ENCODE measurements around the gene FBXO36. TPM values are rescaled to one million over a fixed set of nuclear protein-coding genes. Genes with fewer than 3 reads are reported as not detected.
"Not testable (repeated sequence)": the region's sequence is repeated elsewhere in the genome, so short reads cannot be mapped to it uniquely, and the experiment has no call there.

Gene FBXO36
- total RNA-seq, 2 experiments from 2014 or later, result 1.5 TPM

GRCh38 chr2:229889023-229889422 is 33.3 kb upstream of the FBXO36 start:
- H3K9me3 Mint-ChIP-seq, result no peaks in the 10 kb centered on the region
- CTCF ChIA-PET, result no interaction called here
- intact Hi-C loops (cut with micrococcal nuclease), result no loop called here
- peaks cover 52% of the 10 kb centered on the region for H3K4me1 Mint-ChIP-seq (ENCODE audit: low read depth)
- H3K27me3 Mint-ChIP-seq, result no peaks in the 10 kb centered on the region
- H3K4me3 Mint-ChIP-seq, result no peak overlapping the region
- H3K36me3 Mint-ChIP-seq, result peaks cover 4% of the 10 kb centered on the region
- POLR2A ChIA-PET, result interaction anchor here (0.7 kb wide), 1 partner anchor 23 kb away, joined by 3 read pairs; no protein-coding TSS in a partner anchor
- DNase-seq, result no peak
- H3K27ac Mint-ChIP-seq, result no peak overlapping the region

- CTCF ChIA-PET, result no interaction called here
- intact Hi-C loops (cut with micrococcal nuclease), result no loop called here
- Mint-ChIP-seq H3K4me3 (no peak overlapping the region), H3K27me3 (no peaks in the 10 kb centered on the region), H3K36me3 (peaks cover 4% of the 10 kb centered on the region), H3K4me1 (ENCODE audit: low read depth) (peaks cover 50% of the 10 kb centered on the region), H3K9me3 (no peaks in the 10 kb centered on the region), H3K27ac (no peak overlapping the region)
- POLR2A ChIA-PET, result no interaction called here
- DNase-seq, result no peak
Measured at GRCh38 chr2:229896857-229897256, 25.4 kb upstream of the FBXO36 start.

GRCh38 chr2:229899604-229900003 is 22.7 kb upstream of the FBXO36 start:
- peaks cover 11% of the 10 kb centered on the region for H3K36me3 Mint-ChIP-seq
- intact Hi-C loops (cut with micrococcal nuclease), result loop anchor here (1.0 kb wide), 1 partner anchor 77 kb away; no protein-coding TSS in a partner anchor
- CTCF ChIA-PET, result interaction anchor here (1.0 to 3.5 kb wide), 3 partner anchors 10 to 22 kb away, joined by 3 to 15 read pairs (median 3); partner anchors contain the start of genes FBXO36 and TRIP12
- no peak for DNase-seq
- POLR2A ChIA-PET, result no interaction called here
- H3K9me3 Mint-ChIP-seq, result no peaks in the 10 kb centered on the region
- no peak overlapping the region for H3K27ac Mint-ChIP-seq
- peaks cover 50% of the 10 kb centered on the region for H3K4me1 Mint-ChIP-seq (ENCODE audit: low read depth)
- no peak overlapping the region for H3K4me3 Mint-ChIP-seq
- no peaks in the 10 kb centered on the region for H3K27me3 Mint-ChIP-seq

DNA sequence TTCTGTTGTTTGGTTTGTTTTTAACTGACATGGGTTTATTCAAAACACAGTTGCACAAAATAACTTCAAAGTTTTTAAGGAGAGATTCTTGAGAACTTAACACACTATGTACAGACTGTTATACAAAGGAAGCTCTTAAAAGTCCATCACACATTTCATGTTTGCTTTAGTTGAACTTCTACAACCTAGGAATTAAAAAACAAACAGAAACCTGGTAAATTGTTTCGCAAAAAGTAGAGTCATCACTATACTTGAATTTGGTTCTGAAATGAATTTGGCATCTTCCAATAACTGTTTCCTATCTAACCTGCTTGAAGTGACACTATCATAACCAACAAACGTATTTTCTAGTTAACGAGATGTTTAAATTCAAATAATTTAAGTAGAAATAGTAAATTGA is 22.3 kb upstream of the FBXO36 start:
- Mint-ChIP-seq H3K9me3 (no peaks in the 10 kb centered on the region), H3K36me3 (peaks cover 11% of the 10 kb centered on the region), H3K27me3 (no peaks in the 10 kb centered on the region), H3K4me3 (no peak overlapping the region), H3K27ac (peak overlapping the region; percentile 8), H3K4me1 (ENCODE audit: low read depth) (peaks cover 50% of the 10 kb centered on the region)
- intact Hi-C loops (cut with micrococcal nuclease), result loop anchor here (1.0 kb wide), 1 partner anchor 78 kb away; no protein-coding TSS in a partner anchor
- CTCF ChIA-PET, result interaction anchor here (0.6 to 3.5 kb wide), 3 partner anchors 11 to 1861 kb away, joined by 3 to 15 read pairs (median 5); partner anchors contain the start of genes FBXO36 and TRIP12
- DNase-seq, result no peak
- POLR2A ChIA-PET, result no interaction called here

GRCh38 chr2:229900514-229900913 is 21.8 kb upstream of the FBXO36 start:
- intact Hi-C loops (cut with micrococcal nuclease), result loop anchor here (1.0 kb wide), 1 partner anchor 78 kb away; no protein-coding TSS in a partner anchor
- H3K36me3 Mint-ChIP-seq, result peaks cover 11% of the 10 kb centered on the region
- H3K9me3 Mint-ChIP-seq, H3K4me3 Mint-ChIP-seq, H3K27me3 Mint-ChIP-seq: not testable (repeated sequence)
- peak; percentile 59 for DNase-seq
- H3K27ac Mint-ChIP-seq, result peak overlapping the region; percentile 8
- H3K4me1 Mint-ChIP-seq (ENCODE audit: low read depth), result peaks cover 53% of the 10 kb centered on the region
- POLR2A ChIA-PET, result interaction anchor here (0.6 to 0.8 kb wide), 3 partner anchors 13 to 78 kb away, joined by 3 to 5 read pairs (median 4); no protein-coding TSS in a partner anchor
- CTCF ChIA-PET, result interaction anchor here (0.6 to 3.5 kb wide), 4 partner anchors 9 to 1862 kb away, joined by 3 to 15 read pairs (median 4); partner anchors contain the start of genes FBXO36 and TRIP12

- Mint-ChIP-seq H3K27ac (no peak overlapping the region), H3K4me1 (ENCODE audit: low read depth) (peaks cover 55% of the 10 kb centered on the region), H3K36me3 (peaks cover 11% of the 10 kb centered on the region), H3K4me3 (no peak overlapping the region), H3K27me3 (no peaks in the 10 kb centered on the region), H3K9me3 (no peaks in the 10 kb centered on the region)
- intact Hi-C loops (cut with micrococcal nuclease), result no loop called here
- DNase-seq, result no peak
- POLR2A ChIA-PET, result no interaction called here
- CTCF ChIA-PET, result interaction anchor here (3.5 kb wide), 1 partner anchor 9 kb away, joined by 15 read pairs; no protein-coding TSS in a partner anchor
Measured at GRCh38 chr2:229901819-229902218, 20.5 kb upstream of the FBXO36 start.

- Mint-ChIP-seq H3K36me3 (peaks cover 18% of the 10 kb centered on the region), H3K9me3 (no peaks in the 10 kb centered on the region)
- POLR2A ChIA-PET, result no interaction called here
Measured at GRCh38 chr2:229903037-229903436, 19.3 kb upstream of the FBXO36 start.

GRCh38 chr2:229905601-229906000 is 16.7 kb upstream of the FBXO36 start:
- Mint-ChIP-seq H3K27me3 (no peaks in the 10 kb centered on the region), H3K4me1 (ENCODE audit: low read depth) (peaks cover 40% of the 10 kb centered on the region), H3K36me3 (peaks cover 18% of the 10 kb centered on the region), H3K4me3 (no peak overlapping the region), H3K9me3 (no peaks in the 10 kb centered on the region), H3K27ac (no peak overlapping the region)
- intact Hi-C loops (cut with micrococcal nuclease), result no loop called here
- ChIA-PET POLR2A (no interaction called here), CTCF (interaction anchor here (1.0 kb wide), 1 partner anchor 162 kb away, joined by 5 read pairs; no protein-coding TSS in a partner anchor)
- no peak for DNase-seq

More at GRCh38 chr2:229903037-229903436, 19.3 kb upstream of the FBXO36 start:
- CTCF ChIA-PET, result interaction anchor here (1.1 kb wide), 1 partner anchor 102 kb away, joined by 3 read pairs; no protein-coding TSS in a partner anchor
- Mint-ChIP-seq H3K27ac (no peak overlapping the region), H3K4me1 (ENCODE audit: low read depth) (peaks cover 52% of the 10 kb centered on the region), H3K27me3 (no peaks in the 10 kb centered on the region), H3K4me3 (no peak overlapping the region)
- DNase-seq, result no peak
- intact Hi-C loops (cut with micrococcal nuclease), result no loop called here

DNA sequence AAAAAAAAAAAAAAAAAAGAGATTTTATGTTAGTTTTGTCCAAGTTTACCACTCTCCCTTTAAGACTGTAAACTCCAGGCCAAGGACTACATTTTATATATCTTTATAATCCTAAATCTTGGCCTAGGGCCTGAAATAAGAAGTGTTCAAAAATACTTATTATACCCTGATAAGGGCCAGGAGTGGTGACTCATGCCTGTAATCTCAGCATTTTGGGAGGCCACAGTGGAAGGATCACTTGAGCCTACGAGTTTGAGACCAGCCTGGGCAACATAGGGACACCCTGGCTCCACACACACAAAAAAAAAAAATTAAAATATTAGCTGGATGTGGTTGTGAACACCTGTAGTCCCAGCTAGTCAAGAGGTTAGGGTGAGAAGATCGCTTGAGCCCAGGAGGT is 13.2 kb upstream of the FBXO36 start:
- POLR2A ChIA-PET, result interaction anchor here (0.6 kb wide), 1 partner anchor 12 kb away, joined by 3 read pairs; the partner anchor contains the start of gene TRIP12
- H3K27me3 Mint-ChIP-seq, result no peaks in the 10 kb centered on the region

DNA sequence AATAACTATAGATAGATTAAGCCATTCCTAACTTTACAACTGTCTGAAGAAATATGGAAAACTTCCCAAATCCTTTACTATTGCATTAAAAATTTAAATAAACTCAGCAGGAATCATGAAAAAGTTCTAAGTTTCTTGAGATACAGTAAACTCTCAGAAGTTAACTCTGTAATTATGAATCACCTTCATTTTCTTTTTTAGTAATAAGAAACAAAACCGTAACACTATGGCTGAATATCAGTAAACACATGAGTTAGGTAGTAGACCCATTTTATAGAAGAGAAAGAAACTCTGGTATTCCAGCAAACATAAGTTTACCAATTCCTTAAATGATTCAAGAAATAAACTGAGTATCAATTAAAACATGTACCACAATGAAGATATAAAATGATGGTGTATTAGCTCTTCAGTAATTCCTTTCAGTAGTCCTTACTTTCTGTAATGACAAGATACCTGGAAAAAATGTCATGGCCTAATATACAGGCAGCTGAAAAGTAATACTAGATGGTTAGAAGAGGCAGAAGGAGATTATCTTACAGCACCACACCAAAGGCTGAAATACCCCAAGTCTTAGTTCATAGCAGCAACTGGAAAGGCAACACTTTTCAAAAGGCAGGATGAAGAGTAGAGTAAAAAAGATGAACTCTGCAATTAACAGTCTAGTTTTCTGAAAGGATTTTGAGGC is 12.0 kb upstream of the FBXO36 start:
- no peaks in the 10 kb centered on the region for H3K27me3 Mint-ChIP-seq
- ChIA-PET POLR2A (interaction anchor here (1.6 kb wide), 1 partner anchor 88 kb away, joined by 4 read pairs; no protein-coding TSS in a partner anchor), CTCF (interaction anchor here (0.7 to 2.5 kb wide), 9 partner anchors 10 to 129 kb away, joined by 3 to 20 read pairs (median 5); partner anchors contain the start of genes FBXO36 and TRIP12)
- peak overlapping the region; percentile 52 for H3K27ac Mint-ChIP-seq
- intact Hi-C loops (cut with micrococcal nuclease), result loop anchor here (1.0 to 5.0 kb wide), 4 partner anchors 23 to 129 kb away; no protein-coding TSS in a partner anchor
- no peak overlapping the region for H3K4me3 Mint-ChIP-seq
- H3K36me3 Mint-ChIP-seq, result peaks cover 7% of the 10 kb centered on the region
- DNase-seq, result no peak
- no peaks in the 10 kb centered on the region for H3K9me3 Mint-ChIP-seq
- H3K4me1 Mint-ChIP-seq (ENCODE audit: low read depth), result peaks cover 56% of the 10 kb centered on the region

More for the DNA sequence above, 13.2 kb upstream of the FBXO36 start:
- CTCF ChIA-PET, result interaction anchor here (0.9 to 1.8 kb wide), 2 partner anchors 10 to 108 kb away, joined by 3 to 9 read pairs; no protein-coding TSS in a partner anchor
- no peak for DNase-seq
- intact Hi-C loops (cut with micrococcal nuclease), result no loop called here
- Mint-ChIP-seq H3K4me1 (ENCODE audit: low read depth) (peaks cover 50% of the 10 kb centered on the region), H3K36me3 (peaks cover 8% of the 10 kb centered on the region), H3K27ac (no peak overlapping the region), H3K4me3 (no peak overlapping the region), H3K9me3 (no peaks in the 10 kb centered on the region)

- H3K4me1 Mint-ChIP-seq (ENCODE audit: low read depth), result peaks cover 55% of the 10 kb centered on the region
- H3K9me3 Mint-ChIP-seq, result no peaks in the 10 kb centered on the region
- peak; percentile 31 for DNase-seq
- H3K27ac Mint-ChIP-seq, result peak overlapping the region; percentile 52
- POLR2A ChIA-PET, result interaction anchor here (1.6 to 1.8 kb wide), 2 partner anchors 11 to 89 kb away, joined by 4 to 7 read pairs; partner anchors contain the start of genes FBXO36 and TRIP12
- CTCF ChIA-PET, result interaction anchor here (0.5 to 2.5 kb wide), 13 partner anchors 10 to 131 kb away, joined by 3 to 20 read pairs (median 4); partner anchors contain the start of genes FBXO36 and TRIP12
- peaks cover 7% of the 10 kb centered on the region for H3K36me3 Mint-ChIP-seq
- no peak overlapping the region for H3K4me3 Mint-ChIP-seq
- intact Hi-C loops (cut with micrococcal nuclease), result loop anchor here (1.0 to 5.0 kb wide), 4 partner anchors 24 to 130 kb away; no protein-coding TSS in a partner anchor
- no peaks in the 10 kb centered on the region for H3K27me3 Mint-ChIP-seq
Measured at GRCh38 chr2:229910832-229911412, 11.4 kb upstream of the FBXO36 start.

DNA sequence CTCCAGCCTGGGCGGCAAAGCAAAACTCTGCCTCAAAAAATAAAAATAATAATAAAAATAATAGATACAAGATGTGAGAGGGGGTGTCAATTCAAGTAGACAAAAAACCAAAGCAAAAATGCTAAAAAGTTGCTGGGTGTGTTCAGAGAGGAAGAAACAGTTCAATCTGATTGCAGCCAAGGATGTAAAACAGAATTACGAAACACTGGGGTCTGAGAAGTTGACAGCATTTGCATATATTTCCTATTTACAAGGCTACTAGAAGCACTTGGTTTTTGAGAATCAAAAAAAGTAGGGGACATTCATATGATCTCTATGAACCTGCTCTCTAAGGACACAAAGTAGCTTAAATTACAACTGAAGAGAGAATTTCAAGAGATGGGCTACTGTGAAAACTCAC is 8.1 kb upstream of the FBXO36 start:
- intact Hi-C loops (cut with micrococcal nuclease), result loop anchor here (5.0 kb wide), 1 partner anchor 47 kb away; no protein-coding TSS in a partner anchor

More for the DNA sequence above, 8.1 kb upstream of the FBXO36 start:
- no peak for DNase-seq
- peaks cover 71% of the 10 kb centered on the region for H3K4me1 Mint-ChIP-seq (ENCODE audit: low read depth)
- CTCF ChIA-PET, result no interaction called here
- H3K27ac Mint-ChIP-seq, result no peak overlapping the region
- no peaks in the 10 kb centered on the region for H3K27me3 Mint-ChIP-seq
- H3K36me3 Mint-ChIP-seq, result peaks cover 15% of the 10 kb centered on the region
- H3K9me3 Mint-ChIP-seq, result peaks cover 4% of the 10 kb centered on the region
- H3K4me3 Mint-ChIP-seq, result no peak overlapping the region
- POLR2A ChIA-PET, result no interaction called here

Measured in activated CD4-positive, alpha-beta memory T cell treated with anti-CD3 and anti-CD28 coated beads for 36 hours (primary cell).